ENCODE results near the gene ADAMTSL1.

- no peak for TF ChIP-seq CTCF (IDR thresholded peaks at IDR 0.05)
- TF ChIP-seq POLR2A (IDR thresholded peaks at IDR 0.05), result no peak
Observed at GRCh38 chr9:18673179-18673578, 199.2 kb downstream of the ADAMTSL1 start.
